Spleen (tissue), 7 donors: Measurements from ENCODE around the gene MPZL2.

Experiments
- POLR2A ChIP-seq, 3 donors: fragments of 450-650 bp; IDR thresholded peaks; one replicate each; pipeline ENCODE4 v1.5.1; 2017; ENCODE audit warnings: antibody characterized with exemption in 3 of 3, mild to moderate bottlenecking in 1 of 3
- POLR2AphosphoS5 ChIP-seq, 3 donors: sonication (generic); formaldehyde crosslinking; IDR thresholded peaks; one replicate each; pipeline ENCODE4 v1.5.1; 2017; ENCODE audit warnings: antibody characterized with exemption in 3 of 3
- TF ChIP-seq, protein P1 (sequence below), 11 experiments: fragments of 200-600 bp in 7 of 11; fragments of 450-650 bp in 4 of 11; sonication (generic) in 4 of 11; IDR thresholded peaks in 8 of 11; conservative IDR thresholded peaks in 3 of 11; 1 replicate in 7 of 11; 2 replicates in 4 of 11; pipeline versions ENCODE4 v1.4.0 to v1.8.0; 2016 to 2021; ENCODE audit warnings: antibody characterized with exemption in 11 of 11, inconsistent platforms in 4 of 11, mild to moderate bottlenecking in 1 of 11
- donor health status: DM: no; HTN: no; CAD: no; lungs with moderate emphysema.
- donor health status: DM: no; HTN: no; CAD: no.
- donor health status: DM: no; HTN: no; CAD: no.

DNA sequence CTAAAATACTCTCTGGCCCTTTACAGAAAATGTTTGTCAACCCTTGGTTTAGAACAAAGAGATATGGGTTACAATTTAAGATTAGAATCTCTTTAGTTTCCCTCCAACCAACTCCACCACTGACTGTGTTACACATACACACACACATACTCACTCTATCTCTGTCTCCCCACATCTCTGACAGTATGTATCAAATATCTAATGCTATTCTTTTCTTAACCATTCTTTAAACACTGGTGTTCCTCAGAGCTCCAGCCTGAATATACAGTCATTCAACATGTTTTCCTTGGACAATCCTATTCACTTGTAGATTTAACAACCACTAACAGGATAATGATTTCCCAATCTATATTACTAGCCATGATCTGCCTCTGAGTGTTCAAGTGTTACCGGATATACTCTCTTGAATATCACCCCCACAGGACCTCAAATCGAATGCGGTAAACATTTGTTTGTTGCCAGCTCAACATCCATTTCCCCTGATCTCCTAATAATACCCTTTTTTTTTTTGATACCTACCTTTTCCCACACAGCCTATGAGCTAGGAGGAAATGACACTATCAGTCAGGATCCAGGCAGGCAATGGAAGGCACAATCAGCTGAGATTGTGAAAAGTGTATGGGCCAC is 18.0 kb downstream of the MPZL2 start:
- TF ChIP-seq, protein P1, sequence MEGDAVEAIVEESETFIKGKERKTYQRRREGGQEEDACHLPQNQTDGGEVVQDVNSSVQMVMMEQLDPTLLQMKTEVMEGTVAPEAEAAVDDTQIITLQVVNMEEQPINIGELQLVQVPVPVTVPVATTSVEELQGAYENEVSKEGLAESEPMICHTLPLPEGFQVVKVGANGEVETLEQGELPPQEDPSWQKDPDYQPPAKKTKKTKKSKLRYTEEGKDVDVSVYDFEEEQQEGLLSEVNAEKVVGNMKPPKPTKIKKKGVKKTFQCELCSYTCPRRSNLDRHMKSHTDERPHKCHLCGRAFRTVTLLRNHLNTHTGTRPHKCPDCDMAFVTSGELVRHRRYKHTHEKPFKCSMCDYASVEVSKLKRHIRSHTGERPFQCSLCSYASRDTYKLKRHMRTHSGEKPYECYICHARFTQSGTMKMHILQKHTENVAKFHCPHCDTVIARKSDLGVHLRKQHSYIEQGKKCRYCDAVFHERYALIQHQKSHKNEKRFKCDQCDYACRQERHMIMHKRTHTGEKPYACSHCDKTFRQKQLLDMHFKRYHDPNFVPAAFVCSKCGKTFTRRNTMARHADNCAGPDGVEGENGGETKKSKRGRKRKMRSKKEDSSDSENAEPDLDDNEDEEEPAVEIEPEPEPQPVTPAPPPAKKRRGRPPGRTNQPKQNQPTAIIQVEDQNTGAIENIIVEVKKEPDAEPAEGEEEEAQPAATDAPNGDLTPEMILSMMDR (IDR thresholded peaks at IDR 0.05 in 8 of 11, conservative IDR thresholded peaks at IDR 0.05 in 3 of 11) = no peak
- TF ChIP-seq POLR2A (IDR thresholded peaks at IDR 0.05) = no peak
- no peak for TF ChIP-seq POLR2AphosphoS5 (IDR thresholded peaks at IDR 0.05)
